Inflammatory macrophage (primary cell): Measurements from ENCODE around the gene LAMTOR1.
A peak's percentile ranks its signal among the peaks of the same experiment; 100 is the strongest.

Experiments
- DNase-seq, 2 donors: peaks; one replicate each; pipeline ENCODE4 v3.0.0-alpha.2; 2020 to 2022

The LAMTOR1 gene

GRCh38 chr11:72116019-72116755 is 13.1 kb upstream of the LAMTOR1 start:
- no peak for DNase-seq

- DNase-seq: no peak
These were observed 11.5 kb upstream of the LAMTOR1 start for GRCh38 chr11:72114570-72114969.

DNA sequence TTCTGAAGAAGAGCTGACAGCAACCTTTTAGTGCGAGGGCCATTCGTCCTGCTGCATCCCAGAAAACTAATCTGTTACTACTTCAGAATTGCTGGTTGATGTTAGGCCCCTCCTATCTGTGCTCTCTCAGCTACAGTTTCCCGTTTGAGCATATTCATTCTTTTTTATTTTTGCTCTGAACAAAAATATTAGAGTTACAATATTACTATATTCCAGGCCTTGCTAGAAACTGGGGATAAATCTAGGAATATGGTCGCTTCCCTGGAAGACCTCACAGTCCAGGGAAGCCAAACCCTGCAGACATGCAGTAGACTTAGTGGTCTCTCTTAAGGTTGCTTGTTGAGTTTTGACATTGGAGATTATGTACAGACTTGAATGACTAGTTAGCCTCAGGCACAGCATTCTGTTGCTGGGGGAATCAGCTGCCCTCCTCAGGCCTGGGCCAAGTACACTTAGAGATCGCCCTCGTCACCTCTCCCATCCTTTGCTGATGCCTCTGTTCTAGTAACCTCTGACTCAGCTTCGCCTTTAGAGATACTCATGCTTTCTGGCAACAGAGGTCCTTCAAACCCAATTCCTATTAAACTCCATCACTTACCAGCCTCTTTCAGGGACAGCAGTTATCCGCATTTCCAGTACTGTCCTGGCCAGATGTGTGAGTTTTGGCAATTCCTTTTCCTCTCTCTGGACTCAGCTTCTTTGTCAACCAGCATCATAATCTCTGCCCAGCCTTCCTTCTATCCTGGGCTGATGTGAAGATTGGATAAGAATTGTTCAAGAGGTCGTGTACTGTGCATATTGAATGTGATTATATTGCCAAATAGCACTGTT is 10.1 kb upstream of the LAMTOR1 start:
- DNase-seq: no peak

GRCh38 chr11:72112143-72112977 is 9.3 kb upstream of the LAMTOR1 start, which contains the start of gene ANAPC15:
Gene ANAPC15, minus strand, starts transcription at chr11:72112695. Its CDS starts 1,419 bp downstream, at chr11:72111276.
- DNase-seq: peak; percentile 100

GRCh38 chr11:72111300-72112142 is 8.4 kb upstream of the LAMTOR1 start:
- DNase-seq: no peak

DNA sequence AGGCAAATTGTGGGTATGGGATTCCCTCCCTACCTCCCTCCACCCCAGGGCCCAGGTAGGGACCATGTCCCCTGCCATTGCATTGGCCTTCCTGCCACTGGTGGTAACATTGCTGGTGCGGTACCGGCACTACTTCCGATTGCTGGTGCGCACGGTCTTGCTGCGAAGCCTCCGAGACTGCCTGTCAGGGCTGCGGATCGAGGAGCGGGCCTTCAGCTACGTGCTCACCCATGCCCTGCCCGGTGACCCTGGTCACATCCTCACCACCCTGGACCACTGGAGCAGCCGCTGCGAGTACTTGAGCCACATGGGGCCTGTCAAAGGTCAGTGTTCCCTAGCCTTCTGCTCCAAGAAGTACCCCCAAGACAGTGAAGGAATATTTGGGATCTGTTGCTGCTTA is 2.8 kb upstream of the LAMTOR1 start, which contains the start of gene TOMT:
TSS of gene TOMT (plus strand) at position 37 of the 400 bp plus-strand sequence. CDS start at position 65, 28 bp downstream.
- DNase-seq: no peak

- DNase-seq: no peak
These were observed 664 bp upstream of the LAMTOR1 start for GRCh38 chr11:72103754-72104167.

DNA sequence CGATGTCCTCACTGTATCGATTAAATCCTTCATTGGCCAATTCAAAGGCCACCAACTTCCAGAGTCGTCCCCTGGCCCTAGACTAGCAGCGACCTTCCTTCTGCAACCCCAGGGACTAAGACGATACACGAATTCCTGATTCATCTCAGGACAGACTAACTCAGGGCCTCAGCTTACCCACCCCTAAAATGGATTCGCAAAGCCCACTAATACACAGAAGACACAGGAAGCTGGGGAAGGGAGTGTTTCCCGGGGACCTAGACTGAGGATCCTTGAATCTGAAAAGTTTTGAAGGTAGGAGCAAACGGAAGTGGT is 509 bp downstream of the LAMTOR1 start:
- DNase-seq: no peak

DNA sequence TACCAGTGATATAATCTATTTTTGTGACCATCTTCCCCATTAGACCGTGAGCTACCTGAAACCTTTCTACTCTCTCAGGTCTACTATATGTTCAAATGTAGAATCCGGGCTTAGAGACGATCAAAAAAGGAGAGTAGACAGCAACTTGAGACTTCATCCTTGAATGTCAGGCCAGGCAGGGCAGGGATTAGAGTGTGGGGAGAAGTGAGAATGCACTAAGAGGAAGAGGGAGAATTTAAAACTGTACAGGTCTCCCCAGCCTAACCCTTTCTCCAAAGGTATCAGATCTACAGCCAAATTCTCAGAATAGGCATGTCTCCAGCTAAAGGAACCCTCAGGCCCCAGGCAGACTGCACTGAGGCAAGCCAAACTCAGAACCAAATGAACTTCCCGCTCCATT is 935 bp downstream of the LAMTOR1 start:
- DNase-seq: no peak

DNA sequence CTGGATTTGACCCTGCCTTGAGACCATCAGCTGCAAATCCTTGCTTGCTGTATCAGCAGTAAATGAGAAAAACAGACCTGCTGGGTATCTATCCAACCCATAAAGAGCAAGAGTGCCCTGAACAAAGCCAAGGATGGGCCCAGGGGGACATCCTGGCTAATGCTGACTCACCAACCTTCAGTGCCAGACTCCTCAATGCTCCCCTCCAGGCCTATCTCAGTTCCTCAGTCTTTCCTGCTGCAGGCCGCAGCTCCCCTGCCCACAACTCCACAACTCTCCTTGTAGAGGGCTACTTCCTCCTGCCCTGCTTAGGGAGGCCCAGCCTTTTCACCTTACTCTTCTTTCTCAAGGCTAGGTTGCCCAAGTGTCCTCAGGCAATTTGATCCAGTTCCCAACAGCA is 2.6 kb downstream of the LAMTOR1 start:
- peak; percentile 68 to 75 for DNase-seq

DNA sequence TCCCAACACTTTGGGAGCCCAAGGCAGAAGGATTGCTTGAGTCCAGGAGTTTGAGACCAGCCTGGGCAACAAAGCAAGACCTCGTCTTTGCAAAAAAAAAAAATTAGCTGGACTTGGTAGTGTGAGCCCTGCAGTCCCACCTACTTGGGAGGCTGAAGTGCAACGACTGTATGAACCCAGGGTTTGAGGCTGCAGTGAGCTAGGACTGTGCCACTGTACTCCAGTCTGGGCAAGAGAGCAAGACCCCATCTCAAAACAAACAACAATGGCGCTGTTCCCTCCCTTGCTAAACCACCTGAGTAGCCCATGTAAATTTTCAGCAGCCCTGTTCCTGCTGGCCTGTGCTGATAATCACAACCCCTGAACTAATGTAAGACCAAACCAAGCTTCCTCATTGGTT is 3.1 kb downstream of the LAMTOR1 start:
- DNase-seq: peak in 1 of 2 donors; percentile 16

DNA sequence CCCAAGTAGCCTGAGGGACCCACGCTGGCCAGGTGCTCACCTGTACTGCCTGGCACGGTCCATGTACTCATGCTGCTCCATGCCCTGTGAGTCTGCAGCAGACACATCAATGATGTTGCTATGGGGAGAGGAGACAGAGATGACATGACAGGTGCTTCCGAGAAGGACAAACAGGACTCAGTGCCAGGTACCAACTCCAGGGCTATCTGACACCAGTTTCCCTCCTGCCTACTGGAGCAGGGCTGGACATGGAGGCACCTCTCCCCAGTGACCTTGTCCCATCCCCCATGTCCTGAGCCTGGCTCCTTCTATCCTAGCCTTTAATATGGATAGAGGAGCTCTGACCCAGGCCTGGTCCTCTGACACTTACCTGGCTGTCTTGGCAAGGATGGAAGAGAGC is 4.4 kb downstream of the LAMTOR1 start:
- DNase-seq: no peak

- DNase-seq: peak; percentile 89 to 93
These were observed 11.8 kb downstream of the LAMTOR1 start for GRCh38 chr11:72091292-72091691.

DNA sequence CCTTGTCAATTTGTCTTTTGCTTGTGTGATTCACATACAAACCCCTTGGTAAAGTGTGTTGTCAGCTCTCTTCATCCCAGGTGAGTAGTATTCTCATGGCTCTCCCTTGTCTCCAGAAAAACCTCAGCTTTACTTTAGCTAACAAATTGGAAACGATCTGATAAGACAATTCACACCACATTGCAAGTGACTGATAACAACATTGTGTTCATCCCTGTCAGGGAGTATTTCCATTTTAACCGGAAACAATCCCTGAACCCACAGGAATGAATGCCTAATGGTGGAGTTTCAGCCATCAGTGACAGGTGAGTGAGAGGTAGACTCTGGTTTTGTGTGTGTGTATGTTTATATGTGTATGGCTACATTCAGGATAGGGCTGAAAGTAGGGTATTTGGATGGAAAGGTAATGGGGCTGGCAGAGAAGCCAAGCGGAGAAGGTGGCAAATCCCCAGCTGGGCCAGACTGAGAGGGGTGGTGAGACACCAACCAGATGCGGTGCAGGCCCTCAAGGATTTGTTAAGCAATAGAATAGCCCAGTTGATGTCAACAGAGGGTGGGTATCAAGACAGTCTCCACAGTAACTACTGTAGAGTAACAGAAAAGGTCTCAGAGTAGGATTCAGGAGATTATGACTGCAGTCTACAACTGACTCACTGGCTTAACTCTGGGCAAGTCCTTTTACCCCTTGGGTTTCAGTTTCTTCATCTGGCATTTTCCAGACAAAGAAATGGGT is 14.9 kb downstream of the LAMTOR1 start:
- DNase-seq: no peak

DNA sequence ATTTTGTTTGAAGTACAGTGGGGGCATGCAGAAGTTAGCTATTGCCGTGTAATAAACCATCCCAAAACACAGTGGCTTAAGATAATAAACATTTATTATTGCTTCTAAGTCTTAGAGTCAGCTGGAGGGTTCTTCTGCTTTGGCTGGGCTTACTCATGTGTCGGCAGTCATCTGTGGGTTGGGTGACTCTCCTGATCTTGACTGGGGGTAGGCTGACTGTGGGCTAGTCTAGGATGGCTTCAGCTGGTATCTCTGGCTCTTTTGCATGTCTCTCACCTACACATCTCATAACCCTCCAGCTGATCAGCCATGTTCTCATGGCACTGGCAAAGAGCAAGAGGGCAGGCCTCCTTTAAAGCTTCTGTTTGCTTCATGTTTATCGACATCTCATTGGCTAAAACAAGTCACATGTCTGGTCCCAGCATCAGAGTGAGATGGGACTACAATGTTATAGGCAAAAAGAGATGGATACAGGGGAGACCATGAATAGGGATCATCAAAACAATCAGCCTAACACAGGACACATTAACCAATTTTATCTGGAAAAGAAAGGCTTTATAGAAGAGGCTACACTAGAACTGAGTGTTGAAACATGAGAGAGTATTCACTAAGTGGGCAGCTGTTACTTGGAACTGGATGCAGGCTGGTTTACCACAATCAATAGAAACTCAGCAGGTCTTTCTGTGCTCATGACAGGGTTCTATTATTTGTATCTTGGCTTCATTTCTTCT is 17.3 kb downstream of the LAMTOR1 start:
- DNase-seq: peak in 1 of 2 donors; percentile 55

GRCh38 chr11:72084965-72085364 is 18.1 kb downstream of the LAMTOR1 start:
- DNase-seq: no peak

- DNase-seq: no peak
These were observed 19.0 kb downstream of the LAMTOR1 start for GRCh38 chr11:72084076-72084475.

- no peak for DNase-seq
These were observed 19.7 kb downstream of the LAMTOR1 start for GRCh38 chr11:72083414-72083813.

GRCh38 chr11:72081821-72082453 is 21.2 kb downstream of the LAMTOR1 start:
- DNase-seq: no peak

GRCh38 chr11:72081184-72081644 is 21.9 kb downstream of the LAMTOR1 start:
- DNase-seq: no peak
